Activated CD4-positive, alpha-beta T cell treated with anti-CD3 and anti-CD28 coated beads, Interleukin-2, amount 50 U/mL, for 24 hours (primary cell): ENCODE results near the gene SRPK1.
A peak's percentile ranks its signal among the peaks of the same experiment; 100 is the strongest.
"Not testable (repeated sequence)": the region's sequence is repeated elsewhere in the genome, so short reads cannot be mapped to it uniquely, and the experiment has no call there.

Experiments used
- DNase-seq, 2 donors: peaks; one replicate each; pipeline ENCODE4 v3.0.0-alpha.2; 2020; ENCODE audit warnings: low read depth in 1 of 2, low spot score in 1 of 2

The SRPK1 gene

GRCh38 chr6:35931873-35932272 is 11.0 kb upstream of the SRPK1 start:
- not testable (repeated sequence) for DNase-seq

GRCh38 chr6:35931120-35931561 is 10.2 kb upstream of the SRPK1 start:
- no peak for DNase-seq

- no peak for DNase-seq
These were observed 8.7 kb upstream of the SRPK1 start for GRCh38 chr6:35929601-35930000.

GRCh38 chr6:35926509-35927215 is 5.8 kb upstream of the SRPK1 start:
- no peak for DNase-seq

- no peak for DNase-seq
These were observed 5.1 kb upstream of the SRPK1 start for GRCh38 chr6:35925961-35926360.

- DNase-seq, result no peak
These were observed 3.2 kb upstream of the SRPK1 start for GRCh38 chr6:35924146-35924545.

GRCh38 chr6:35922139-35922554 is 1.2 kb upstream of the SRPK1 start:
- DNase-seq, result no peak

GRCh38 chr6:35919827-35920751 is 809 bp downstream of the SRPK1 start:
- DNase-seq, result peak; percentile 20 to 61

GRCh38 chr6:35919085-35919826 is 1.6 kb downstream of the SRPK1 start:
- no peak for DNase-seq

GRCh38 chr6:35916893-35917292 is 4.0 kb downstream of the SRPK1 start:
- not testable (repeated sequence) for DNase-seq

GRCh38 chr6:35916056-35916455 is 4.8 kb downstream of the SRPK1 start:
- no peak for DNase-seq

- DNase-seq, result no peak
These were observed 6.4 kb downstream of the SRPK1 start for GRCh38 chr6:35914536-35914935.

- DNase-seq, result no peak
These were observed 8.8 kb downstream of the SRPK1 start for GRCh38 chr6:35911871-35912653.

GRCh38 chr6:35909571-35909970 is 11.3 kb downstream of the SRPK1 start:
- DNase-seq, result not testable (repeated sequence)

- not testable (repeated sequence) for DNase-seq
These were observed 12.0 kb downstream of the SRPK1 start for GRCh38 chr6:35908753-35909401.

GRCh38 chr6:35907750-35908149 is 13.1 kb downstream of the SRPK1 start:
- DNase-seq, result no peak

- no peak for DNase-seq
These were observed 14.4 kb downstream of the SRPK1 start for GRCh38 chr6:35906499-35906846.

- no peak for DNase-seq
These were observed 14.9 kb downstream of the SRPK1 start for GRCh38 chr6:35905841-35906498.

GRCh38 chr6:35905141-35905785 is 15.6 kb downstream of the SRPK1 start:
- no peak for DNase-seq
